HEK293 (cell line): ENCODE data around the gene COQ4.

ENCODE experiments used
- CTCF ChIA-PET: fragments of 350-600 bp; formaldehyde crosslinking; extraction: SDS; loops from one replicate; lab custom pipeline; 2021; ENCODE audit warnings: antibody characterized with exemption; lab: Yijun Ruan, JAX
- POLR2A ChIA-PET: fragments of 300-600 bp; formaldehyde crosslinking; extraction: SDS; loops from one replicate; lab custom pipeline; 2020; ENCODE audit warnings: antibody characterized with exemption, inconsistent platforms; lab: Yijun Ruan, JAX
- H3K27ac ChIP-seq: fragments of 200-500 bp; sonication (Bioruptor generic); 2 replicates; pipeline ENCODE4 v1.5.1; 2014; ENCODE audit warnings: low read depth, low read length, control low read depth, inconsistent platforms; ENCODE audit errors: extremely low read depth
- H3K36me3 ChIP-seq, 2 experiments: fragments of 200-500 bp in 1 of 2; sonication (Bioruptor generic) in 1 of 2; 1 replicate in 1 of 2; 2 replicates in 1 of 2; pipeline ENCODE4 v1.5.1; 2014 to 2017; ENCODE audit warnings: inconsistent platforms in 2 of 2, low read length in 2 of 2; ENCODE audit not compliant: control insufficient read depth in 2 of 2, insufficient read depth in 1 of 2
- H3K4me1 ChIP-seq: fragments of 200-500 bp; sonication (Bioruptor generic); 2 replicates; pipeline ENCODE4 v1.5.1; 2014; ENCODE audit warnings: mild to moderate bottlenecking, low read length, inconsistent platforms; ENCODE audit not compliant: control insufficient read depth, insufficient read depth
- H3K4me3 ChIP-seq: 2 replicates; pipeline ENCODE4 v1.5.1; 2011; ENCODE audit warnings: low read depth, mild to moderate bottlenecking, control low read depth, low read length, moderate library complexity
- H3K9me3 ChIP-seq: fragments of 200-500 bp; sonication (Bioruptor generic); 2 replicates; pipeline ENCODE4 v1.5.1; 2014; ENCODE audit warnings: low read depth, low read length, inconsistent platforms; ENCODE audit not compliant: control insufficient read depth, insufficient read depth
- CTCF ChIP-seq: fragments of 450-650 bp; formaldehyde crosslinking; IDR thresholded peaks from 2 replicates; pipeline ENCODE4 v1.5.1; 2016; ENCODE audit warnings: missing biosample characterization, missing genetic modification characterization
- HOXD13 ChIP-seq: sonication (generic); formaldehyde crosslinking; IDR thresholded peaks from 2 replicates; pipeline ENCODE4 v1.8.0; 2022; ENCODE audit warnings: missing genetic modification reagents, borderline replicate concordance
- REPIN1 ChIP-seq: fragments of 450-650 bp; formaldehyde crosslinking; IDR thresholded peaks from 2 replicates; pipeline ENCODE4 v1.5.1; 2017; ENCODE audit warnings: missing biosample characterization, missing genetic modification characterization, low read depth
- TSHZ1 ChIP-seq: fragments of 450-650 bp; formaldehyde crosslinking; IDR thresholded peaks from 2 replicates; pipeline ENCODE4 v1.5.1; 2016; ENCODE audit warnings: missing biosample characterization, missing genetic modification characterization, borderline replicate concordance
- ZNF18 ChIP-seq: fragments of 450-650 bp; formaldehyde crosslinking; IDR thresholded peaks from 2 replicates; pipeline ENCODE4 v1.5.1; 2016; ENCODE audit warnings: missing biosample characterization, missing genetic modification characterization
- ZNF404 ChIP-seq: fragments of 450-650 bp; formaldehyde crosslinking; IDR thresholded peaks from 2 replicates; pipeline ENCODE4 v1.5.1; 2017; ENCODE audit warnings: missing biosample characterization, missing genetic modification characterization
- ZNF416 ChIP-seq: fragments of 450-650 bp; formaldehyde crosslinking; IDR thresholded peaks from 2 replicates; pipeline ENCODE4 v1.5.1; 2016; ENCODE audit warnings: missing biosample characterization, missing genetic modification characterization
- ZNF529 ChIP-seq: fragments of 450-650 bp; formaldehyde crosslinking; IDR thresholded peaks from 2 replicates; pipeline ENCODE4 v1.5.1; 2017; ENCODE audit warnings: missing genetic modification characterization, missing biosample characterization; ENCODE audit not compliant: insufficient replicate concordance
- ZNF548 ChIP-seq: fragments of 450-650 bp; formaldehyde crosslinking; IDR thresholded peaks from 2 replicates; pipeline ENCODE4 v1.5.1; 2016; ENCODE audit warnings: missing biosample characterization, missing genetic modification characterization
- ZNF549 ChIP-seq: fragments of 450-650 bp; IDR thresholded peaks from 2 replicates; pipeline ENCODE4 v1.5.1; 2018; ENCODE audit warnings: missing biosample characterization, missing genetic modification characterization, mild to moderate bottlenecking, inconsistent platforms, moderate library complexity
- ZNF654 ChIP-seq: fragments of 450-650 bp; formaldehyde crosslinking; IDR thresholded peaks from 2 replicates; pipeline ENCODE4 v1.5.1; 2016; ENCODE audit warnings: low read depth, missing biosample characterization, missing genetic modification characterization

Gene COQ4

GRCh38 chr9:128361296-128361985 lies 38.8 kb downstream of the COQ4 start:
- ChIA-PET POLR2A (interaction anchor here (0.6 to 3.7 kb wide), 6 partner anchors 9 to 409 kb away, joined by 3 to 29 read pairs (median 4); partner anchors contain the start of genes CERCAM and URM1), CTCF (interaction anchor here (0.5 to 4.5 kb wide), 31 partner anchors 10 to 464 kb away, joined by 3 to 69 read pairs (median 5); partner anchors contain the start of genes CERCAM and URM1)

More at GRCh38 chr9:128361296-128361985, 38.8 kb downstream of the COQ4 start:
- no peaks in the 10 kb centered on the region for H3K4me1 ChIP-seq
- no peak overlapping the region for H3K4me3 ChIP-seq
- H3K36me3 ChIP-seq = peaks cover 0 to 17% of the 10 kb centered on the region in 2 experiments; a peak in 1 of 3 replicates
- H3K9me3 ChIP-seq = no peaks in the 10 kb centered on the region
- no peak overlapping the region for H3K27ac ChIP-seq
- no peak for TF ChIP-seq ZNF416 (tag by site-specific recombination)
- TF ChIP-seq ZNF529 = no peak
- no peak for TF ChIP-seq ZNF548 (tag by site-specific recombination)
- TF ChIP-seq ZNF654 (tag by site-specific recombination) = no peak
- TF ChIP-seq ZNF18 = no peak
- no peak for TF ChIP-seq REPIN1 (tag by site-specific recombination)
- no peak for TF ChIP-seq CTCF (tag by site-specific recombination)
- TF ChIP-seq TSHZ1 (tag by site-specific recombination) = no peak
- TF ChIP-seq HOXD13 (CRISPR knock-in tag) = no peak
- TF ChIP-seq ZNF404 = no peak
- no peak for TF ChIP-seq ZNF549
